Adrenal gland (tissue), 5 donors: Measurements from ENCODE around the gene LYRM7.

ENCODE experiments used
- POLR2A ChIP-seq, 2 donors: fragments of 450-650 bp; IDR thresholded peaks; one replicate each; pipeline ENCODE4 v1.6.1; 2017; ENCODE audit warnings: antibody characterized with exemption in 2 of 2, mild to moderate bottlenecking in 2 of 2, moderate library complexity in 1 of 2
- TF ChIP-seq, protein P1 (sequence below), 6 experiments: fragments of 450-650 bp in 4 of 6; fragments of 200-600 bp in 2 of 6; sonication (generic) in 1 of 6; IDR thresholded peaks; 1 replicate in 5 of 6; 2 replicates in 1 of 6; pipeline versions ENCODE4 v1.5.1 to v1.8.0; 2016 to 2021; ENCODE audit warnings: antibody characterized with exemption in 6 of 6, mild to moderate bottlenecking in 2 of 6, moderate library complexity in 1 of 6
- donor health status: DM: no; HTN: no; CAD: no.

DNA sequence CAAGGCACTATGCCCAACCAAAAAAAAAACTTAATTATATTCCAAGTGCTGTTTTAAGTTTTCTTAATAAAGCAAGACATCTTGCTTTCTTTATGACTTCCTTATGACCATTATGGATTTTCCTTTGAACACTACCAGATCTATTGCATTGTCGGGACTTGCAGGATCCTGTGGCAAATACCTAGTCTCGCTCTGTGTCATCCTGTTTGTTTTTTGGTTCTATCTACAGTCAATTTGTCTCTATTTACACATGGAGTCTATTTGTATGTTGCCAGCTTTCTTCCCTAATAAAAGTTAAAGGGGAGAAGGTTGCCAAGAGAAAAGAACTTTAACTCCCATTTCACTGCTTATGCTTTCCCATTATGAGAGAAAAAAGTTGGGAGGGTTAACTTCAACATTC, 10.6 kb upstream of the LYRM7 start:
- TF ChIP-seq, protein P1, sequence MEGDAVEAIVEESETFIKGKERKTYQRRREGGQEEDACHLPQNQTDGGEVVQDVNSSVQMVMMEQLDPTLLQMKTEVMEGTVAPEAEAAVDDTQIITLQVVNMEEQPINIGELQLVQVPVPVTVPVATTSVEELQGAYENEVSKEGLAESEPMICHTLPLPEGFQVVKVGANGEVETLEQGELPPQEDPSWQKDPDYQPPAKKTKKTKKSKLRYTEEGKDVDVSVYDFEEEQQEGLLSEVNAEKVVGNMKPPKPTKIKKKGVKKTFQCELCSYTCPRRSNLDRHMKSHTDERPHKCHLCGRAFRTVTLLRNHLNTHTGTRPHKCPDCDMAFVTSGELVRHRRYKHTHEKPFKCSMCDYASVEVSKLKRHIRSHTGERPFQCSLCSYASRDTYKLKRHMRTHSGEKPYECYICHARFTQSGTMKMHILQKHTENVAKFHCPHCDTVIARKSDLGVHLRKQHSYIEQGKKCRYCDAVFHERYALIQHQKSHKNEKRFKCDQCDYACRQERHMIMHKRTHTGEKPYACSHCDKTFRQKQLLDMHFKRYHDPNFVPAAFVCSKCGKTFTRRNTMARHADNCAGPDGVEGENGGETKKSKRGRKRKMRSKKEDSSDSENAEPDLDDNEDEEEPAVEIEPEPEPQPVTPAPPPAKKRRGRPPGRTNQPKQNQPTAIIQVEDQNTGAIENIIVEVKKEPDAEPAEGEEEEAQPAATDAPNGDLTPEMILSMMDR (IDR thresholded peaks at IDR 0.05): no peak
- TF ChIP-seq POLR2A (IDR thresholded peaks at IDR 0.05): no peak
